ENCODE measurements around the gene PER3.

The PER3 gene

DNA sequence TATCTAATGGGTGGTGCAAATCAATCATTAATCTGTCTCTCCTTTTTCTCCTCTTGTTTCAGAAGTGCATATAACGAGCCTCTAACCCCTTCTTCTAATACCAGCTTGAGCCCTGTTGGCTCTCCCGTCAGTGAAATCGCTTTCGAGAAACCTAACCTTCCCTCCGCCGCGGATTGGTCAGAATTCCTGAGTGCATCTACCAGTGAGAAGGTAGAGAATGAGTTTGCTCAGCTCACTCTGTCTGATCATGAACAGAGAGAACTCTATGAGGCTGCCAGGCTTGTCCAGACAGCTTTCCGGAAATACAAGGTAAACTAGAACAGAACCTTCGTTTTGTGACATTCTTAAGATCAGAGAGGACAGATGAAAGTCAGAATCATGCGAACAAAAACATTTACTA lies 38.3 kb upstream of the PER3 start (continued):
- TF ChIP-seq, protein P1, sequence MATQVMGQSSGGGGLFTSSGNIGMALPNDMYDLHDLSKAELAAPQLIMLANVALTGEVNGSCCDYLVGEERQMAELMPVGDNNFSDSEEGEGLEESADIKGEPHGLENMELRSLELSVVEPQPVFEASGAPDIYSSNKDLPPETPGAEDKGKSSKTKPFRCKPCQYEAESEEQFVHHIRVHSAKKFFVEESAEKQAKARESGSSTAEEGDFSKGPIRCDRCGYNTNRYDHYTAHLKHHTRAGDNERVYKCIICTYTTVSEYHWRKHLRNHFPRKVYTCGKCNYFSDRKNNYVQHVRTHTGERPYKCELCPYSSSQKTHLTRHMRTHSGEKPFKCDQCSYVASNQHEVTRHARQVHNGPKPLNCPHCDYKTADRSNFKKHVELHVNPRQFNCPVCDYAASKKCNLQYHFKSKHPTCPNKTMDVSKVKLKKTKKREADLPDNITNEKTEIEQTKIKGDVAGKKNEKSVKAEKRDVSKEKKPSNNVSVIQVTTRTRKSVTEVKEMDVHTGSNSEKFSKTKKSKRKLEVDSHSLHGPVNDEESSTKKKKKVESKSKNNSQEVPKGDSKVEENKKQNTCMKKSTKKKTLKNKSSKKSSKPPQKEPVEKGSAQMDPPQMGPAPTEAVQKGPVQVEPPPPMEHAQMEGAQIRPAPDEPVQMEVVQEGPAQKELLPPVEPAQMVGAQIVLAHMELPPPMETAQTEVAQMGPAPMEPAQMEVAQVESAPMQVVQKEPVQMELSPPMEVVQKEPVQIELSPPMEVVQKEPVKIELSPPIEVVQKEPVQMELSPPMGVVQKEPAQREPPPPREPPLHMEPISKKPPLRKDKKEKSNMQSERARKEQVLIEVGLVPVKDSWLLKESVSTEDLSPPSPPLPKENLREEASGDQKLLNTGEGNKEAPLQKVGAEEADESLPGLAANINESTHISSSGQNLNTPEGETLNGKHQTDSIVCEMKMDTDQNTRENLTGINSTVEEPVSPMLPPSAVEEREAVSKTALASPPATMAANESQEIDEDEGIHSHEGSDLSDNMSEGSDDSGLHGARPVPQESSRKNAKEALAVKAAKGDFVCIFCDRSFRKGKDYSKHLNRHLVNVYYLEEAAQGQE (tag by site-specific recombination; IDR thresholded peaks at IDR 0.05): no peak
- TF ChIP-seq EGR2 (tag by site-specific recombination; IDR thresholded peaks at IDR 0.05; ENCODE audit: low read depth): no peak
- TF ChIP-seq, protein P2, sequence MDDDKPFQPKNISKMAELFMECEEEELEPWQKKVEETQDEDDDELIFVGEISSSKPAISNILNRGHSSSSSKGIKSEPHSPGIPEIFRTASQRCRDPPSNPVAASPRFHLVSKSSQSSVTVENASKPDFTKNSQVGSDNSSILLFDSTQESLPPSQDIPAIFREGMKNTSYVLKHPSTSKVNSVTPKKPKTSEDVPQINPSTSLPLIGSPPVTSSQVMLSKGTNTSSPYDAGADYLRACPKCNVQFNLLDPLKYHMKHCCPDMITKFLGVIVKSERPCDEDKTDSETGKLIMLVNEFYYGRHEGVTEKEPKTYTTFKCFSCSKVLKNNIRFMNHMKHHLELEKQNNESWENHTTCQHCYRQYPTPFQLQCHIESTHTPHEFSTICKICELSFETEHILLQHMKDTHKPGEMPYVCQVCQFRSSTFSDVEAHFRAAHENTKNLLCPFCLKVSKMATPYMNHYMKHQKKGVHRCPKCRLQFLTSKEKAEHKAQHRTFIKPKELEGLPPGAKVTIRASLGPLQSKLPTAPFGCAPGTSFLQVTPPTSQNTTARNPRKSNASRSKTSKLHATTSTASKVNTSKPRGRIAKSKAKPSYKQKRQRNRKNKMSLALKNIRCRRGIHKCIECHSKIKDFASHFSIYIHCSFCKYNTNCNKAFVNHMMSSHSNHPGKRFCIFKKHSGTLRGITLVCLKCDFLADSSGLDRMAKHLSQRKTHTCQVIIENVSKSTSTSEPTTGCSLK (tag by site-specific recombination; IDR thresholded peaks at IDR 0.05): no peak

DNA sequence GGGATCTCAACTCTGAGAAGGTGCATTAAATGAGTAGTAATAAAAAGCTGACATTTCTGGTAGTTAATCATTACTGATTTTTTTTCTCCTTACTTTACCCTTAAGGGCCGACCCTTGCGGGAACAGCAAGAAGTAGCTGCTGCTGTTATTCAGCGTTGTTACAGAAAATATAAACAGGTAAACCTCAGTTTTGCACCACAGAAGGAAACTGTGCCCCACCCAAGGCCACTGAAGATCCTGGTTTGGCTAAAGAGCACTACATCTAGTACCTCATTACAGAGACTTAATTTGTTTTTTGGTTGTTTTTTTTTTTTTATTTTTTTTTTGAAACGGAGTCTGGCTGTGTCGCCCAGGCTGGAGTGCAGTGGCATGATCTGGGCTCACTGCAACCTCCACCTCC lies 36.5 kb upstream of the PER3 start:
- ChIA-PET POLR2A (no interaction called here), CTCF (interaction anchor here (0.6 to 11.5 kb wide), 3 partner anchors 16 to 80 kb away, joined by 3 to 519 read pairs (median 5); no protein-coding TSS in a partner anchor)
- Histone ChIP-seq H3K36me3 (ENCODE audit: control insufficient read depth in 2 of 2, insufficient read depth in 1 of 2, low read length in 2 of 2) (peaks cover 7 to 50% of the 10 kb centered on the region in 2 experiments; a peak in 2 of 3 replicates), H3K9me3 (ENCODE audit: control insufficient read depth, insufficient read depth, low read depth, low read length) (no peaks in the 10 kb centered on the region), H3K27ac (ENCODE audit: extremely low read depth, low read depth, low read length) (no peak overlapping the region), H3K4me3 (ENCODE audit: low read depth, low read length) (no peak overlapping the region), H3K4me1 (ENCODE audit: control insufficient read depth, insufficient read depth, low read length) (no peaks in the 10 kb centered on the region)
- TF ChIP-seq SETDB1 (IDR thresholded peaks at IDR 0.05; ENCODE audit: insufficient read length, low read length) (no peak), ZNF707 (tag by site-specific recombination; IDR thresholded peaks at IDR 0.05) (no peak), REPIN1 (tag by site-specific recombination; IDR thresholded peaks at IDR 0.05; ENCODE audit: low read depth) (no peak), ZBTB20 (tag by site-specific recombination; IDR thresholded peaks at IDR 0.05) (no peak), GLIS1 (tag by site-specific recombination; IDR thresholded peaks at IDR 0.05) (no peak), ZFHX2 (tag by site-specific recombination; conservative IDR thresholded peaks at IDR 0.05) (no peak), ZNF274 (IDR thresholded peaks at IDR 0.05; ENCODE audit: low read length) (no peak), ZNF274 (tag by site-specific recombination; IDR thresholded peaks at IDR 0.05; ENCODE audit: borderline replicate concordance) (no peak), ZNF658 (tag by site-specific recombination; IDR thresholded peaks at IDR 0.05) (no peak), ZNF571 (tag by site-specific recombination; IDR thresholded peaks at IDR 0.05) (no peak), ZNF16 (tag by site-specific recombination; IDR thresholded peaks at IDR 0.05; ENCODE audit: low read depth) (no peak)
- TF ChIP-seq, protein P3, sequence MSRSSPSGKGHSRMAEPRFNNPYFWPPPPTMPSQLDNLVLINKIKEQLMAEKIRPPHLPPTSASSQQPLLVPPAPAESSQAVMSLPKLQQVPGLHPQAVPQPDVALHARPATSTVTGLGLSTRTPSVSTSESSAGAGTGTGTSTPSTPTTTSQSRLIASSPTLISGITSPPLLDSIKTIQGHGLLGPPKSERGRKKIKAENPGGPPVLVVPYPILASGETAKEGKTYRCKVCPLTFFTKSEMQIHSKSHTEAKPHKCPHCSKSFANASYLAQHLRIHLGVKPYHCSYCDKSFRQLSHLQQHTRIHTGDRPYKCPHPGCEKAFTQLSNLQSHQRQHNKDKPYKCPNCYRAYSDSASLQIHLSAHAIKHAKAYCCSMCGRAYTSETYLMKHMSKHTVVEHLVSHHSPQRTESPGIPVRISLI (tag by site-specific recombination; IDR thresholded peaks at IDR 0.05): no peak
- TF ChIP-seq, protein P4, sequence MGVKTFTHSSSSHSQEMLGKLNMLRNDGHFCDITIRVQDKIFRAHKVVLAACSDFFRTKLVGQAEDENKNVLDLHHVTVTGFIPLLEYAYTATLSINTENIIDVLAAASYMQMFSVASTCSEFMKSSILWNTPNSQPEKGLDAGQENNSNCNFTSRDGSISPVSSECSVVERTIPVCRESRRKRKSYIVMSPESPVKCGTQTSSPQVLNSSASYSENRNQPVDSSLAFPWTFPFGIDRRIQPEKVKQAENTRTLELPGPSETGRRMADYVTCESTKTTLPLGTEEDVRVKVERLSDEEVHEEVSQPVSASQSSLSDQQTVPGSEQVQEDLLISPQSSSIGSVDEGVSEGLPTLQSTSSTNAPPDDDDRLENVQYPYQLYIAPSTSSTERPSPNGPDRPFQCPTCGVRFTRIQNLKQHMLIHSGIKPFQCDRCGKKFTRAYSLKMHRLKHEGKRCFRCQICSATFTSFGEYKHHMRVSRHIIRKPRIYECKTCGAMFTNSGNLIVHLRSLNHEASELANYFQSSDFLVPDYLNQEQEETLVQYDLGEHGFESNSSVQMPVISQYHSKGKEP (tag by site-specific recombination; IDR thresholded peaks at IDR 0.05): no peak
- TF ChIP-seq, protein P5, sequence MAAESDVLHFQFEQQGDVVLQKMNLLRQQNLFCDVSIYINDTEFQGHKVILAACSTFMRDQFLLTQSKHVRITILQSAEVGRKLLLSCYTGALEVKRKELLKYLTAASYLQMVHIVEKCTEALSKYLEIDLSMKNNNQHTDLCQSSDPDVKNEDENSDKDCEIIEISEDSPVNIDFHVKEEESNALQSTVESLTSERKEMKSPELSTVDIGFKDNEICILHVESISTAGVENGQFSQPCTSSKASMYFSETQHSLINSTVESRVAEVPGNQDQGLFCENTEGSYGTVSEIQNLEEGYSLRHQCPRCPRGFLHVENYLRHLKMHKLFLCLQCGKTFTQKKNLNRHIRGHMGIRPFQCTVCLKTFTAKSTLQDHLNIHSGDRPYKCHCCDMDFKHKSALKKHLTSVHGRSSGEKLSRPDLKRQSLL (tag by site-specific recombination; IDR thresholded peaks at IDR 0.05): no peak
- TF ChIP-seq, protein P6, sequence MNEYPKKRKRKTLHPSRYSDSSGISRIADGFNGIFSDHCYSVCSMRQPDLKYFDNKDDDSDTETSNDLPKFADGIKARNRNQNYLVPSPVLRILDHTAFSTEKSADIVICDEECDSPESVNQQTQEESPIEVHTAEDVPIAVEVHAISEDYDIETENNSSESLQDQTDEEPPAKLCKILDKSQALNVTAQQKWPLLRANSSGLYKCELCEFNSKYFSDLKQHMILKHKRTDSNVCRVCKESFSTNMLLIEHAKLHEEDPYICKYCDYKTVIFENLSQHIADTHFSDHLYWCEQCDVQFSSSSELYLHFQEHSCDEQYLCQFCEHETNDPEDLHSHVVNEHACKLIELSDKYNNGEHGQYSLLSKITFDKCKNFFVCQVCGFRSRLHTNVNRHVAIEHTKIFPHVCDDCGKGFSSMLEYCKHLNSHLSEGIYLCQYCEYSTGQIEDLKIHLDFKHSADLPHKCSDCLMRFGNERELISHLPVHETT (tag by site-specific recombination; IDR thresholded peaks at IDR 0.05): no peak

All from HEK293 (cell line).